ENCODE data around the gene ASIC1. TPM values are rescaled to one million over a fixed set of nuclear protein-coding genes. Genes with fewer than 3 reads are reported as not detected.

Gene ASIC1
- total and polyA plus RNA-seq, 2 of the 13 experiments (the other 11 are each of a cell fraction or from before 2014, with no cell fraction given), result 0.44 to 1.5 TPM

DNA sequence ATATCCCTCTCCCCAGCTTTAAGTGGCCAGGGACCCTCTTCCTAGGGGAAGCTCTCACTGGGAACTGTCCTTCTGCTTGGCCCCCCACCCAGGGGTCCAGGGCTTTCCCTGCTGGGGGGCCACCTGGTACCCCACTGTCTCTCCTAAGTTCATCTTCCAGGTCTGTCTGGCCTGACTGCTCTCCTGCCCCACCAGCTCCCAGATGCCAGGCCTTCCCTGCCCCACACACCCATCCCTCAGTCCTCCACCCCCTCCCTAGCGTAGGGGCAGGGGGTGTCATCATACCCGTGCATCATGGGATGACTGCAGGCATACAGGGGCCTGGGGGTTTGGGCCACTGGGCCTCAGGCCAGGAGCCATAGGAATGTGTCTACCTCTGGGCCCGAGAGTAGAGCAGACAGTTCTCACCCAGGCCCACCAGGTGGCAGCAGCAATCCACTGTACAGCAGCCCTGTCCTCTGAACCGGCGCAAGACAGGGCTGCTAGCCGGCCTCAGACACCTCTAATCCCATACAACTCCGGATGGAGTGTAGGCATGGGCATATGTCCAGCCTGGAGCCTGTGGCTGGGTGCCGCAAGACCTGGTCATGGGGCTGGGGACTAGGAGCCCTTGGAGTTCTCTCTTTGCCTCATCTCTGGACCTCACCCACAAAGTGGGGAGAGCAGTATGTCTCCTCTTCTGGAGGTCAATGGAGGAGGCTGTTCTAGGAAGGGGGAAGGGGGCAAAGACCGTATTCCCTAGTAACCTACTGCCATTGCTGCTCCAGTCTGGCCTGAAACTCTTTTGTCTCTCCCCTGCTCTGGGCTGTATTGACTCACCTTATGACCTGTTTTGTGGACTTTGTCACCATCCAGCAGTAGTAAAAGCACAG is 17.8 kb downstream of the ASIC1 start (continued):
- TF ChIP-seq BORCS8-MEF2B (CRISPR knock-in tag; IDR thresholded peaks at IDR 0.05), result peak; percentile 66; the same call in 1 of the 2 replicates
- TF ChIP-seq CBX5 (CRISPR knock-in tag; IDR thresholded peaks at IDR 0.05; ENCODE audit: borderline replicate concordance), result peak; percentile 53; the same call in 1 of the 2 replicates
- TF ChIP-seq, protein P1, sequence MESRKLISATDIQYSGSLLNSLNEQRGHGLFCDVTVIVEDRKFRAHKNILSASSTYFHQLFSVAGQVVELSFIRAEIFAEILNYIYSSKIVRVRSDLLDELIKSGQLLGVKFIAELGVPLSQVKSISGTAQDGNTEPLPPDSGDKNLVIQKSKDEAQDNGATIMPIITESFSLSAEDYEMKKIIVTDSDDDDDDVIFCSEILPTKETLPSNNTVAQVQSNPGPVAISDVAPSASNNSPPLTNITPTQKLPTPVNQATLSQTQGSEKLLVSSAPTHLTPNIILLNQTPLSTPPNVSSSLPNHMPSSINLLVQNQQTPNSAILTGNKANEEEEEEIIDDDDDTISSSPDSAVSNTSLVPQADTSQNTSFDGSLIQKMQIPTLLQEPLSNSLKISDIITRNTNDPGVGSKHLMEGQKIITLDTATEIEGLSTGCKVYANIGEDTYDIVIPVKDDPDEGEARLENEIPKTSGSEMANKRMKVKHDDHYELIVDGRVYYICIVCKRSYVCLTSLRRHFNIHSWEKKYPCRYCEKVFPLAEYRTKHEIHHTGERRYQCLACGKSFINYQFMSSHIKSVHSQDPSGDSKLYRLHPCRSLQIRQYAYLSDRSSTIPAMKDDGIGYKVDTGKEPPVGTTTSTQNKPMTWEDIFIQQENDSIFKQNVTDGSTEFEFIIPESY (CRISPR knock-in tag; IDR thresholded peaks at IDR 0.05), result no peak; the same call in 1 of the 2 replicates
- 0 out of 2 replicates have a peak, but pooled peaks have one; percentile 46 for TF ChIP-seq HMG20A (CRISPR knock-in tag; IDR thresholded peaks at IDR 0.05; ENCODE audit: borderline replicate concordance)
- TF ChIP-seq CENPT (CRISPR knock-in tag; IDR thresholded peaks at IDR 0.05; ENCODE audit: low read depth), result 0 out of 2 replicates have a peak, but pooled peaks have one; percentile 74
- peak; percentile 60 for TF ChIP-seq ASH2L (IDR thresholded peaks at IDR 0.05; ENCODE audit: insufficient read length, low read depth, low read length)
- TF ChIP-seq ZNF432 (CRISPR knock-in tag; IDR thresholded peaks at IDR 0.05; ENCODE audit: borderline replicate concordance), result no peak
- TF ChIP-seq ZNF383 (CRISPR knock-in tag; IDR thresholded peaks at IDR 0.05; ENCODE audit: borderline replicate concordance), result 0 out of 2 replicates have a peak, but pooled peaks have one; percentile 30
- peak; percentile 82; the same call in 1 of the 2 replicates for TF ChIP-seq TSC22D2 (CRISPR knock-in tag; IDR thresholded peaks at IDR 0.05; ENCODE audit: borderline replicate concordance)
- peak; percentile 70 for TF ChIP-seq MIXL1 (CRISPR knock-in tag; IDR thresholded peaks at IDR 0.05)
- no peak for TF ChIP-seq NFIC (IDR thresholded peaks at IDR 0.05; ENCODE audit: low read length)
- TF ChIP-seq ZMYM4 (CRISPR knock-in tag; IDR thresholded peaks at IDR 0.05), result 0 out of 2 replicates have a peak, but pooled peaks have one; percentile 17
- peak; percentile 61; the same call in 1 of the 2 replicates for TF ChIP-seq TBX2 (CRISPR knock-in tag; IDR thresholded peaks at IDR 0.05; ENCODE audit: borderline replicate concordance)
- 0 out of 2 replicates have a peak, but pooled peaks have one; percentile 33 for TF ChIP-seq ZNF510 (CRISPR knock-in tag; IDR thresholded peaks at IDR 0.05; ENCODE audit: low read depth)
- no peak for TF ChIP-seq SPEN (CRISPR knock-in tag; IDR thresholded peaks at IDR 0.05; ENCODE audit: low read depth)
- no peak for TF ChIP-seq MZF1 (CRISPR knock-in tag; IDR thresholded peaks at IDR 0.05; ENCODE audit: borderline replicate concordance)
- TF ChIP-seq, protein P2, sequence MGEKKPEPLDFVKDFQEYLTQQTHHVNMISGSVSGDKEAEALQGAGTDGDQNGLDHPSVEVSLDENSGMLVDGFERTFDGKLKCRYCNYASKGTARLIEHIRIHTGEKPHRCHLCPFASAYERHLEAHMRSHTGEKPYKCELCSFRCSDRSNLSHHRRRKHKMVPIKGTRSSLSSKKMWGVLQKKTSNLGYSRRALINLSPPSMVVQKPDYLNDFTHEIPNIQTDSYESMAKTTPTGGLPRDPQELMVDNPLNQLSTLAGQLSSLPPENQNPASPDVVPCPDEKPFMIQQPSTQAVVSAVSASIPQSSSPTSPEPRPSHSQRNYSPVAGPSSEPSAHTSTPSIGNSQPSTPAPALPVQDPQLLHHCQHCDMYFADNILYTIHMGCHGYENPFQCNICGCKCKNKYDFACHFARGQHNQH (CRISPR knock-in tag; IDR thresholded peaks at IDR 0.05), result peak; percentile 28; the same call in 1 of the 2 replicates
- TF ChIP-seq ZNF350 (CRISPR knock-in tag; IDR thresholded peaks at IDR 0.05; ENCODE audit: borderline replicate concordance, low read depth), result peak; percentile 63
- TF ChIP-seq NFKBIZ (CRISPR knock-in tag; IDR thresholded peaks at IDR 0.05), result 0 out of 2 replicates have a peak, but pooled peaks have one; percentile 38
- TF ChIP-seq, protein P3, sequence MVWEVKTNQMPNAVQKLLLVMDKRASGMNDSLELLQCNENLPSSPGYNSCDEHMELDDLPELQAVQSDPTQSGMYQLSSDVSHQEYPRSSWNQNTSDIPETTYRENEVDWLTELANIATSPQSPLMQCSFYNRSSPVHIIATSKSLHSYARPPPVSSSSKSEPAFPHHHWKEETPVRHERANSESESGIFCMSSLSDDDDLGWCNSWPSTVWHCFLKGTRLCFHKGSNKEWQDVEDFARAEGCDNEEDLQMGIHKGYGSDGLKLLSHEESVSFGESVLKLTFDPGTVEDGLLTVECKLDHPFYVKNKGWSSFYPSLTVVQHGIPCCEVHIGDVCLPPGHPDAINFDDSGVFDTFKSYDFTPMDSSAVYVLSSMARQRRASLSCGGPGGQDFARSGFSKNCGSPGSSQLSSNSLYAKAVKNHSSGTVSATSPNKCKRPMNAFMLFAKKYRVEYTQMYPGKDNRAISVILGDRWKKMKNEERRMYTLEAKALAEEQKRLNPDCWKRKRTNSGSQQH (CRISPR knock-in tag; IDR thresholded peaks at IDR 0.05; ENCODE audit: low read depth), result no peak

Data from HepG2 (cell line).